NCI-H2029 (cell line): ENCODE measurements around the gene STMND1.

Experiments
- DNase-seq: peaks from one replicate; lab custom pipeline; 2025; lab: John Stamatoyannopoulos, UW

The STMND1 gene

GRCh38 chr6:17098538-17098937 lies 3.3 kb upstream of the STMND1 start:
- DNase-seq = no peak

- no peak for DNase-seq
Measured at GRCh38 chr6:17099401-17100059, 2.3 kb upstream of the STMND1 start.

GRCh38 chr6:17100806-17101205 lies 1.0 kb upstream of the STMND1 start:
- no peak for DNase-seq

GRCh38 chr6:17102258-17102870 lies 514 bp downstream of the STMND1 start:
- DNase-seq = no peak

GRCh38 chr6:17103715-17104114 lies 1.9 kb downstream of the STMND1 start:
- DNase-seq = no peak

- no peak for DNase-seq
Measured at GRCh38 chr6:17107863-17108262, 6.0 kb downstream of the STMND1 start.

- no peak for DNase-seq
Measured at GRCh38 chr6:17115251-17116116, 13.6 kb downstream of the STMND1 start.

GRCh38 chr6:17116117-17116440 lies 14.2 kb downstream of the STMND1 start:
- DNase-seq = no peak

- DNase-seq = no peak
Measured at GRCh38 chr6:17120019-17120418, 18.2 kb downstream of the STMND1 start.

GRCh38 chr6:17125407-17125806 lies 23.6 kb downstream of the STMND1 start:
- DNase-seq = no peak

- no peak for DNase-seq
Measured at GRCh38 chr6:17130786-17131185, 28.9 kb downstream of the STMND1 start.

- no peak for DNase-seq
Measured at GRCh38 chr6:17132967-17133366, 31.1 kb downstream of the STMND1 start.

GRCh38 chr6:17138033-17138432 lies 36.2 kb downstream of the STMND1 start:
- DNase-seq = no peak

GRCh38 chr6:17144016-17144415 lies 42.2 kb downstream of the STMND1 start:
- DNase-seq = no peak

GRCh38 chr6:17149571-17149970 lies 47.7 kb downstream of the STMND1 start:
- DNase-seq = no peak

GRCh38 chr6:17150096-17150495 lies 48.2 kb downstream of the STMND1 start:
- no peak for DNase-seq

- DNase-seq = no peak
Measured at GRCh38 chr6:17151888-17152287, 50.0 kb downstream of the STMND1 start.

GRCh38 chr6:17152703-17153102 lies 50.9 kb downstream of the STMND1 start:
- no peak for DNase-seq

GRCh38 chr6:17156112-17156921 lies 54.5 kb downstream of the STMND1 start:
- peak; percentile 55 for DNase-seq

GRCh38 chr6:17156966-17157365 lies 55.1 kb downstream of the STMND1 start:
- DNase-seq = no peak

- no peak for DNase-seq
Measured at GRCh38 chr6:17157617-17158016, 55.8 kb downstream of the STMND1 start.

- DNase-seq = no peak
Measured at GRCh38 chr6:17159240-17159639, 57.4 kb downstream of the STMND1 start.
